Left lobe of liver (tissue), 2 donors: ENCODE measurements around the gene TADA3. TPM values are rescaled to one million over a fixed set of nuclear protein-coding genes. Genes with fewer than 3 reads are reported as not detected.

ENCODE experiments used
- ATAC-seq: fragments of 200-7000 bp; cut with Tn5 transposase; one replicate; pipeline ENCODE4 v1.9.1; 2020; ENCODE audit warnings: mild to moderate bottlenecking, moderate library complexity
- DNase-seq: peaks from one replicate; pipeline ENCODE4 v3.0.0-alpha.2; 2020; ENCODE audit warnings: low spot score
- total RNA-seq: library from RNA; stranded (reverse); gene quantifications from one replicate; pipeline ENCODE4 v1.2.1, GENCODE V29; 2021
- donor health status: DM: no; HTN: no; CAD: no; lungs with moderate emphysema.
- donor health status: DM: no; HTN: yes; CAD: no.

Gene TADA3
- total RNA-seq, 1 donor from 2014 or later, result 25.8 TPM

GRCh38 chr3:9765865-9766264, 26.4 kb downstream of the TADA3 start:
- DNase-seq, result no peak
- ATAC-seq, result no peak

- no peak for ATAC-seq
- DNase-seq, result no peak
These were observed 29.4 kb downstream of the TADA3 start for GRCh38 chr3:9762871-9763270.

GRCh38 chr3:9761919-9762318, 30.4 kb downstream of the TADA3 start:
- ATAC-seq, result no peak
- no peak for DNase-seq

GRCh38 chr3:9760779-9761505, 31.3 kb downstream of the TADA3 start:
- no peak for ATAC-seq

GRCh38 chr3:9757427-9757826, 34.8 kb downstream of the TADA3 start:
- DNase-seq, result no peak
- ATAC-seq, result no peak

More at GRCh38 chr3:9760779-9761505, 31.3 kb downstream of the TADA3 start:
- DNase-seq, result no peak

GRCh38 chr3:9754678-9755077, 37.6 kb downstream of the TADA3 start:
- ATAC-seq (no peak), DNase-seq (no peak)

- DNase-seq (no peak), ATAC-seq (peak; percentile 46)
These were observed 41.5 kb downstream of the TADA3 start for GRCh38 chr3:9750556-9751411.

- ATAC-seq, result peak; percentile 91
These were observed 42.4 kb downstream of the TADA3 start, which contains the start of gene OGG1 for GRCh38 chr3:9749645-9750555. OGG1 (plus strand) TSS chr3:9749952; CDS start chr3:9750287, 335 bp downstream.

GRCh38 chr3:9749296-9749644, 43.0 kb downstream of the TADA3 start:
- ATAC-seq (no peak), DNase-seq (no peak)

More at GRCh38 chr3:9749645-9750555, 42.4 kb downstream of the TADA3 start, which contains the start of gene OGG1:
- DNase-seq, result peak; percentile 98

- DNase-seq (no peak), ATAC-seq (no peak)
These were observed 44.2 kb downstream of the TADA3 start for GRCh38 chr3:9748031-9748430.

- DNase-seq (no peak), ATAC-seq (no peak)
These were observed 45.0 kb downstream of the TADA3 start for GRCh38 chr3:9747267-9747666.

- DNase-seq, result no peak
- ATAC-seq, result no peak
These were observed 45.9 kb downstream of the TADA3 start for GRCh38 chr3:9746330-9746729.

- ATAC-seq (no peak), DNase-seq (no peak)
These were observed 46.8 kb downstream of the TADA3 start for GRCh38 chr3:9745521-9745920.

GRCh38 chr3:9744162-9744561, 48.1 kb downstream of the TADA3 start:
- ATAC-seq, result no peak
- DNase-seq, result no peak

GRCh38 chr3:9743548-9743947, 48.7 kb downstream of the TADA3 start:
- DNase-seq, result no peak
- no peak for ATAC-seq

- no peak for DNase-seq
- no peak for ATAC-seq
These were observed 49.7 kb downstream of the TADA3 start for GRCh38 chr3:9742560-9742959.

GRCh38 chr3:9739181-9739580, 53.1 kb downstream of the TADA3 start:
- no peak for ATAC-seq
- DNase-seq, result no peak

- DNase-seq, result no peak
- no peak for ATAC-seq
These were observed 55.4 kb downstream of the TADA3 start for GRCh38 chr3:9736831-9737230.

GRCh38 chr3:9732740-9733115, 59.5 kb downstream of the TADA3 start:
- ATAC-seq, result no peak
- peak; percentile 52 for DNase-seq

GRCh38 chr3:9732080-9732739, 60.1 kb downstream of the TADA3 start:
- ATAC-seq (peak; percentile 2), DNase-seq (no peak)
